Activated CD8-positive, alpha-beta memory T cell treated with anti-CD3 and anti-CD28 coated beads, Interleukin-2, amount 50 U/mL, for 24 hours (primary cell): Measurements from ENCODE around the gene FAM50A.

Experiments
- DNase-seq: peaks from one replicate; pipeline ENCODE4 v3.0.0-alpha.2; 2020; ENCODE audit errors: extremely low read depth

The FAM50A gene

GRCh38 chrX:154463611-154464220 lies 19.8 kb downstream of the FAM50A start:
- no peak for DNase-seq

- no peak for DNase-seq
Measured at GRCh38 chrX:154464806-154465365, 20.9 kb downstream of the FAM50A start.

GRCh38 chrX:154465601-154466000 lies 21.7 kb downstream of the FAM50A start:
- DNase-seq, result no peak

- no peak for DNase-seq
Measured at GRCh38 chrX:154466036-154466435, 22.1 kb downstream of the FAM50A start.

- DNase-seq, result no peak
Measured at GRCh38 chrX:154466907-154467306, 23.0 kb downstream of the FAM50A start.

- no peak for DNase-seq
Measured at GRCh38 chrX:154467556-154467955, 23.6 kb downstream of the FAM50A start.

- DNase-seq, result no peak
Measured at GRCh38 chrX:154468217-154468616, 24.3 kb downstream of the FAM50A start.

GRCh38 chrX:154469114-154469513 lies 25.2 kb downstream of the FAM50A start:
- DNase-seq, result no peak

- no peak for DNase-seq
Measured at GRCh38 chrX:154469880-154470279, 25.9 kb downstream of the FAM50A start.

- DNase-seq, result no peak
Measured at GRCh38 chrX:154470434-154470833, 26.5 kb downstream of the FAM50A start.

GRCh38 chrX:154470914-154471568 lies 27.1 kb downstream of the FAM50A start:
- no peak for DNase-seq

- no peak for DNase-seq
Measured at GRCh38 chrX:154471839-154472684, 28.1 kb downstream of the FAM50A start.

GRCh38 chrX:154472685-154473632 lies 29.0 kb downstream of the FAM50A start:
- DNase-seq, result no peak

GRCh38 chrX:154473683-154474082 lies 29.7 kb downstream of the FAM50A start:
- DNase-seq, result no peak

- no peak for DNase-seq
Measured at GRCh38 chrX:154476821-154477220, 32.9 kb downstream of the FAM50A start.

- no peak for DNase-seq
Measured at GRCh38 chrX:154477891-154478477, 34.0 kb downstream of the FAM50A start.

GRCh38 chrX:154478728-154479622 lies 35.0 kb downstream of the FAM50A start, which contains the start of gene LAGE3:
Gene LAGE3, minus strand, starts transcription at chrX:154479281. Its CDS starts 366 bp downstream, at chrX:154478915.
- DNase-seq, result peak; percentile 76

GRCh38 chrX:154481195-154481594 lies 37.3 kb downstream of the FAM50A start:
- DNase-seq, result no peak

- no peak for DNase-seq
Measured at GRCh38 chrX:154481911-154482601, 38.1 kb downstream of the FAM50A start.
